HG03196 (cell line): ENCODE measurements around the gene CTBP2.
"Not testable (repeated sequence)": the region's sequence is repeated elsewhere in the genome, so short reads cannot be mapped to it uniquely, and the experiment has no call there.

ENCODE experiments used
- ATAC-seq: cut with Tn5 transposase; IDR thresholded peaks from one replicate; pipeline ENCODE4 v1.9.1; 2021; ENCODE audit not compliant: unreplicated experiment

The CTBP2 gene

DNA sequence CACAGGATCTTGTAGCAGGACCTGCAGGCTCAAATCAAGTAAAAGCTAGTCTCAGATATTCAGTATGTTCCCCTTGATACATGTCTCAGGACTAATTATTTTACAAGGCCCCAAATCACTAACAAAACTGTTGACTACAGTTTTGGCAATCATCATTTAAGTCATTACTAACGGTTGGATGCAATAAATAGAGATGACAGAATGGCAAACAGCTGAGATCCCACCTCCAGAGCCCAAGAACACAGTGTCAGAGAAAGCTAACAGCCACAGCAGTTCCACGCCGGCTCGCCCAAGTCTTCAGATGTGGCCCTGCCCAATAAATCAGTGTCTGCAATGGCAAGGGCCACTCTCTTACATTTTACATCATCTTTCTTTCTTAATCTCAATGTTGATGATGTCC is 87.6 kb downstream of the CTBP2 start:
- ATAC-seq = no peak

DNA sequence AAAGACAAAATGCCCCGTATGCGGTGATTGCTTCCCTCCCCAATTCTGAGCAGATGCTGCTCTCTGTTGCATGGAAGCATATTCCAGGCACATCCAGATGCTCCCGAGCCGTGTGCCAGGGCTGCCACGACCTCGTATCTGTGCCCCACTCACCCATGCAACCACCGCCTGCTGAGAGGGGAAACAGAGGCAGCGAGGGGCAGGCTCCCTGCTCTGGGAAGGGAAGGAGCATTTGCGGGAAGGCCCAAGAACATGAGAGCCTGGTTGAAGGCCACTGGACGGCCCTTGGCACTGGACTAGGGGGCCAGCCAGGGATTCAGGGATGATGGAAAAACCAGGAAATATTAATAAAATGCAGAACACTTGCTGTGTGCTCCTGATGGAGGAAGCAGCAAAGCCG is 89.4 kb downstream of the CTBP2 start:
- no peak for ATAC-seq

DNA sequence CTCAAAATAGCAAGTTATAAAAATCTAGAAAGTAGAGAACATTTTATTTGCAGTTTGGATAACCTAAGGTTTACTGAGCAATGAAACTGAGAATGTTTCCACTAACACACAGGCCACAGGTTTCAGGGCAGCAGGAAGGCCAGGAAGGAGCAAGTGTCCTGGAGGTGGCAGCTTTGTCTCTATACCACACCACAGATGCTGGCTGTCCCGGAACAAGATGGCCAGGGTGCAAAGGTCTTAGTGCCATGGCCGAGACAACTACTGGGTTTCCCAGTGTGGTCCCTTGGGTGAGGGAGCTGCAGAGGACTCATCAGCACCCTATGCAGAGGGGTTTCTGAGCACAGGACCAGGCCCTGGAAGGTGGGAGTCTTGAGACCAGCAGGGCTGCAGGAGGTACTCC is 92.0 kb downstream of the CTBP2 start:
- ATAC-seq = no peak

DNA sequence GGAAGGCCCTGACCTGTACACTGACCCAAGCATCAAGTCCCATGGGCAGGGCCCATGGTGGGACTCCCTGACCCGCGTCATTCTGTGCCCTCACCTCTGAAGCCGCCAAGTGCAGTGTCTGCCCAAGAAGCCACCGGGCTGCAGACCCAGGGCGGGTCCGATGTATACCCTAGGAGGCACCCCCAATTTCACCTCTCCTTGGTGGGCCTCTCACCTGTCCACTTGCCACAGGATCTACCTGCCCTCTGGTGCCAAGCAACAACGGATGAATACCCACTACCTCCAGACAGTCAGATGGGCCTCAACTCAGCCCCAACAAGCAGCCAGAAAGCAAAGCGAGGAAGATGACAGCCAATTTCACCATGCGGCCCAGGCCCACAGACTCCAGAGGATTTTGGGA is 92.6 kb downstream of the CTBP2 start:
- ATAC-seq = no peak

DNA sequence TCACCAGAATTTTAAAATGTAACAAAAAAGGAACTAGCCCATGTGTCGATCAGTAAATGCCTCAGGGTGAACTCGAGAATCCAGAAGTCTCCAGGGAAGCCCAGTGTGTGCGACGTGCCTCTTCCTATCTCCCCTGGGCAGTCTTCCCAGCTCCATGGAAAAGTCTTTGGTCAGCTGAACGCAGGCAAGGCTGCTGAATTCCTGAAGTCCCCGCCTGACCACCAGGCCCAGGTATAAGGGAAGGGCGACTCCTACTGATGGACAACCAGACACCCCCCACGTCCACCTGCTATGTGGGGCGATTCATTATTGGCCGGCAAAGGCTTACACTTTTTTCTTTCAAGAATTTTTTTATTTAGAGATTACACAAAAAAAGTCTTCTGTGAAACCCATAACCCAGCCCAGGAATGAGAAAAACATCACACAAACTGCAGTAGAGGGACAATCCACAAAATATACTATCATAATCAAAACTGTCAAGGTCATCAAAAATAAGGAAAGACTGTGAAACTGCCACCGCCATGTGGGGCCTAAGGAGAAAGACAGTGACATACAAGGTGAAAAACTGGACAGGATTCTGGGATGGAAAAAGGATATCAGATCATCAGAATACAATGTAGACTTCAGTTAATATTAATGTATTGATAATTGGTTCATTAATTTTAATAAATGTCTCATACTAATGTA is 93.5 kb downstream of the CTBP2 start:
- no peak for ATAC-seq

DNA sequence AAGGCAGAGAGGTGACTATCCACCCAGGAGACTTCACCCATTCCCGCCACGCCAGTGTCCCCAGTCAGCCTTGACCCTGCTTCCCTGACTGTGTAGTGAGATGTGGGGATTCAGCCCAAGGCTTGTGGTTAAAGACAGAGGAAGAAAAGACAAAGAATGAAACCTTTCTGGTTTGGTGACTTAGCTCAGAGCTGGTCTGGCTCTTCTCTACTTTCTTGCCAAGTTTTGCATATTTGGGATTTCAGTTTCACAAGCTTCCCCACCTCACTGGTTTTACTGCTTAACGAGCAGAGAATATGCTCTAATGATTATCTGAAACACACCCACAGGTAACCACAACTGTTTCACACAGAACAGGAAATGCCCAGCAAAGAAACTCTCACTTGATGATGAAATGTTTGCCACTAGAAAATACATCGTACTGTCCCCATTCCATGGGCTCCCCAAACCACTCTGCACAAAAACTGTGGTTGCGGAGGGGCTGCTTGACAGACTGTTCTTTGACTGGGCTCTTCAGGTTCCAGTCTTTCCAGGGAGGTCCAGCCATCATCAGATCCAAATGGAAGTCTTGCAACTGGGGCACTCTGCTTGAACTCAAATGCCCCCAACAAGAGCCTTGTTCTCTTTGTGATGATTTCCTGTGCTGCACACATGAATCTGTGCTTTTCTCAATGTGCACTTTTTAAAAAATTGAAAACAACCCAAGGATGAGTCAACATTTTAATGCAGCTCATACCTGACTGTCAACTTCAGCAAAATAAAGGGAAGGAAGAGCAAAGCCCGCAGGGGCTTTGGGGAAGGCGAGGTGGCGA is 95.5 kb downstream of the CTBP2 start:
- ATAC-seq = peak; percentile 92

DNA sequence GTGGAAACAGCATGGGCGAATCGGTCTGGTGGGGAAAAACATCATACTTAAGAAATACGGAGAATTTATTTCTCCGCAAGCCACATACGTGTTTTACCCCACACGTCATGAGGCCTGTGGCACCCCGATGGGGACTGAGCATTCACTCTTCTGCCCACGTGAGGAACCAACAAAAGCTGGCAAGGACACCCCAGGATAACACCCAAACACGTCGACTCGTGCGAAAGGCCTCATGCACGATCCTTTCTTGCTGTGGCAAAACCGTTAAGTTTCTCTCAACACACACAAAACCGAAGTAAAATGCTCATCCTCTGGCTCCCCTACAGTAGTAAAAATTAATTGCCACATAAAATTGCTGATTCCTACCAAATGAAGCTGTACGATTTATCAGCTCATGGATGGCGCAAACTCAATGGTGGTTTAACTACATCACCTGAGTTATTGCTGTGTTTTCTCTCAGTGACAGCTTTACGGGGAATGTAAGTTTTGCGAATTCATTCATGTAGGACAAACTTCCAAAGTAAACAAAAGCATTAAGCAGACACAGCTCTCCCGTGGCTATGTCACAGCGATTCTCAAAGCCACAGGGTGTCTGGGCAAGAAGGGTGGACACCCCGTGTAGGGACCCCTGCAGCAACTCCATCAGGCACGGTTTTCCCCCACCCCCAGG is 97.0 kb downstream of the CTBP2 start:
- no peak for ATAC-seq

DNA sequence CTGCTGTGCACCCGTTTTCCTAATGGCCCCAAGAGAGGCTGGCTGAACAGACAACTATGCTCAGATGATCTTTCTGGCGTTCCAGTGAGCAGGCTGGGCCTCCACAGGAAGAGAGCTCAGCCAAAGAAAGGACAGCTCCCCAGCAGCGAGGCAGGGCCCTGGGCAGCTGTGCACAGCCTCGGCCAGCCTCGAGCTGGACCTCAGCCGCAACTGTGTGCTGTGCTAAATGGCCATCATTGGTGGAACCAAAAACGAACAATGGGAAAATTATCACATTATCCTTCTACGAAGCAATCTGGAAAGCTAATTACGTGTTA is 97.5 kb downstream of the CTBP2 start:
- no peak for ATAC-seq

DNA sequence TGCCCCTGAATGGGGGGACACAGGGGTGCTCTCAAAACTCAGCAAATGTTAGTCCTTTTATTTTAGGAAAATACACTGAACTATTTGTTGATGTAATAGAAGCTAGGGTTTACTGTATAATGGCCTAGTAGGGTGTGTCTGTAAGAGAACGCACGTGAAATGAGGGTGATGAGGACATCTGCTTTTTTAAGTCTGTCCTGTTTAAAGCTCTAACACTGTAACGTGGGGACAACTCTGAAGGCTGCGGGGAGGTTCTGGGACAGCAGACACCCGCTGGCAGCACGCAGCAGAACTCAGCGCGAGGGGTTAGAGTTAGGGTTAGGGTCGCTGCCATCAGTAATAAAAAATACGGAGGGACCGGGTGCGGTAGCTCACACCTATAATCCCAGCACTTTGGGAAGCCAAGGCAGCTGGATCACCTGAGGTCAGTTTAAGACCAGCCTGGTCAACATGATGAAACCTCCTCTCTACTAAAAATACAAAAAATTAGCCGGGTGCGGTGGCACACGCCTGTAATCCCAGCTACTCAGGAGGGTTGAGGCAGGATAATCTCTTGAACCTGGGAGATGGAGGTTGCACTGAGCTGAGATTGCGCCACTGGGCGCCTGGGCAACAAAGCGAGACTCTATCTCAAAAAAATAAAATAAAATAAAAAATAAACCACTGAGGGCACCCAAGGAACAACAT is 98.0 kb downstream of the CTBP2 start:
- no peak for ATAC-seq

DNA sequence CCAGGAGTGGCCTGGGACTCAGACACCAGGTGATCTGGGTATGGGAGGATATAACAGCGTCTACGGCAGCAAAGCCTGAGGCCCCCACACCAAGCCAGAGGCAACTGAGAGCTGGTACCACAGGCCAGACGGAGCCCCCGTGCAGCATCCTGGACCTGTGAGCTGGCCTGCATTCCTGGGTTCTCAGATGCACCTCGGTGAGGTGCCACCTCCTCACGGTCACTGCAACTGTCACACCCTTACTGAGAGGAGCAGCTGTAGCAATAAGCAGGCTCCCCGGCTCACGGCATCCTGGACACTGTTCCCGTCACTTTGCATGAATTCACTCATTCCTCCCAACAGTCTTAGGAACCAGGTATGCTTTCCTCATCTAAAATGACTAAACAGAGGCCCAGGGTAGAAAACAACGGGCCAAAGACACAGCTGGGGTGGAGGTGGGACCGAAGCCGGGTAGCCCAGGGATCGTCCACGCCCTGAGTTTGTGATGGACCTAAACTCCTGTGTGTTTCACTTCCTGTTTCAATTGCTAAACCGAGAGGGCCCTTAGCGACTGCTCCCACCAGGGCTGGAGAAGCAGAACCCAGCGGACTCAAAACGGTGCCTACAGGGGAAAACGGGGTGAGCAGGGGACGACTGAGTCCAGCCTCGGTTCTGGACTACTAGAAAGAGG is 98.7 kb downstream of the CTBP2 start:
- no peak for ATAC-seq

DNA sequence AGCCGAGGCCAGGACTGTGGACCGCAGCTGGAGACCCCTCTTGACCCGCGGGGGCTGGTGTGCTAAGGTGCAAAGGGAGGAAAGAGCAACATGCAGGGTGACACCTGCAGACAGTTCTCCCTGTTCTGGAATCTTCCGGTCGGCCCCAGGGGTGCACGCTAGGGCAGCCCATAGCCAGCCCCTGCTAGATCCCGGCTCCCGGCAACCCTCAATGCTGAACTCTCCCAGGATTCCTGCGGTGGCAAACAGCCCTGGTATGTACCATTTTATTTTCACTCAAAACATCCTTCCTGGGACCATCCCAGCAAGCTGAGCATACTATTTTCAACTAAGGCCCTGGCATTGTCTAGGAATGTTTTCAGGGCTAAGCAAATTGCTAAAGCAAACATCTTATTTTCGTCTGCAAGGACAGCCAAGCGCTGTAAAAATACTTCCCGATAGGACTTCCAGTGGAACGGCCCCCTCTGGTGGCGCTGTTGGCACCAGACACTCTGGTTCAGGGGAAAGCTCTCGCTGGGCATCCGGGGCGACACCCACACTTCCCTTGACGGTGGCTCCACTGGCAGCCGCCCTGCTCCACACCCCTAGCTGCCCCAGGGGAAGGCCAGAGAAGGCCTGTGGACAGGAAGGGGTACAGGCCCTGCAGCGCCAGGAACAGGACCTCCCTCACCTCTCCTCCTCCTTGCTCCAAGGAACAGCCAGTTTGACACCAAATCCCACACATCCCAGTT is 99.4 kb downstream of the CTBP2 start:
- no peak for ATAC-seq

DNA sequence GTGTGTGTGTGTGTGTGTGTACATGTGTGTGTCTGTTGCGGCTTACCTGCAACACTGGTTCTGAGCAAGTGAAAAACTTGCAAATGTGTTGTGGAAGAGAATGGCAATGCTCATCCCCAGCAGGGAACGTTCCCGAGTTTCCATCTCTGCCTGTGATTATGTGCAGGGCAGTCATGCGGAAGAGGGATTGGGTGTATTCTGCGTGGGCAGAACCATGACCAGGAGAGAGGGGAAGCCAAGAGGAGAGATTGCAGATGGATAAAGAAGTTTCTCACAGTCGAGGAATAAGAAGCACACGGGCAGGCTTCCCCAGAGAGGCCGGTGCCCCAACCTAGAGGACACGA is 99.9 kb downstream of the CTBP2 start:
- ATAC-seq = no peak

DNA sequence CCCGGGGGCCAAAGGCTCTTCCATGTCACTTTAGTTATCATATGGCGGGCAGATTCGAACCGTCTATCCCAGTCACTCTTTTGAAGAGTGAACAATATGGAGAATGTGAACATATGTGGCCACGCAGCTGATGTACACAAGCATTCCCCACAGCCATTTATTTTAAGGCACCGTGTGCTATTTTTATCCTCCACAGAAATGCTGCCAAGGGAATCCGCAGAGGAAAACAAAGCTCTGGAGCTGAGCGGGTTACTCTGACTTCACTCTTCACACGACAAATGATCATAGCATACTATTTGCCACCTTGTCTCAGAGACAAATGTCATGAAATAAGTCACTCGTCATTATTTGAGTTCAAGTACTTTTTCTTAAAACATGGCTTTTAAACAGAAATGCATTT is 100.3 kb downstream of the CTBP2 start:
- no peak for ATAC-seq

DNA sequence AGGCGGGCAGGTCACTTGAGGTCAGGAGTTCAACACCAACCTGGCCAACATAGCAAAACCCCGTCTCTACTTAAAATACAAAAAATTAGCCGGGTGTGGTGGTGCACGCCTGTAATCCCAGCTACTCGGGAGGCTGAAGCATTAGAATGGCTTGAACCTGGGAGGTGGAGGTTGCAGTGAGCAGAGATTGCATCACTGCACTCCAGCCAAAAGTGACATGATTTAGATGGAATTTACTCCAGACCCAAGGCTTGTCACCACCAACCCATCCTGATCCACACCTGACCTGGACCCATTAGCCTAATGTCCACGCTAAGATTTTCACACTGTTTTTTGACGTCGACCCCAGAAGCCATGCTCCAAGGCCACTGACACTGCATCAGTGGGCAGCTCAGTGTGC is 101.0 kb downstream of the CTBP2 start:
- not testable (repeated sequence) for ATAC-seq

DNA sequence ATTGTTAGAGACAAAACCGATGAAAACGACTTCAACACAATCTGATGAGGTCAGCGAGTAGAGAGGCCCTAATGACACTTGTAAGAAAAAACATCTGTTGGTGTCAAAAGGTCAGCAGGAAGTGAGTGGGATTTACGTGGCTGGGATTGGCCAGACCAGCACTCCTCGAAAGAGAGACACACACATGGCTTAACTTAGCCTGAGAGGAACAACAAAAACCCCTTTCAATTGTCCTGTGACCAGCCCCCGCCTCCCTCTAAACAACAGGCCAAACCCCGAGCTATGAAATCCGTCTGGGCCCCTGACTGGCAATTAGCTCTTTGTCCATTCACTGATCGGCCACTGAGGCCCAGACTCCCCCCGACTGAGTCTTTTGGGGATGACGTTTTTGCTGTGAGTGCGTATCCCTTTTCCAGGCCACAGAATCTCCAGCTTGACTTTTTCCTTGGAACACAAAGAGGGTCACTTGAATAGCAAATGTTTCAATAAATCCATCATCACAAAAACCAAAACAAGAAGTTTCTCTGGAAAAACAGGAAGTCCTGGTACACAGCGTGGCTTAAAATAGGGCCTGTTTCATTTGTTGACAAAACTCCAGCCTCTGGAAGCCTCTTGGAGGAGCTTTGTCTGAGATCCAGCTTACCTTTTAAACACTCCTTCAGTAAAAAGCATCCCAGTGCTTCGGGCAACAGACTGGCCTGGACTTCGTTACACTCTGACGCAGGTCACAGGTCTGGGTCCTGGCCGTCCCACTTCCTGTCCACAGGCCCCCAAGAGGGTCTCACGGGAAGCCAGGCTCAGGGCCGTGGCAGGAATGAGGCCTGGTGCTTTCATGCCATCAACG is 103.0 kb downstream of the CTBP2 start:
- ATAC-seq = no peak

DNA sequence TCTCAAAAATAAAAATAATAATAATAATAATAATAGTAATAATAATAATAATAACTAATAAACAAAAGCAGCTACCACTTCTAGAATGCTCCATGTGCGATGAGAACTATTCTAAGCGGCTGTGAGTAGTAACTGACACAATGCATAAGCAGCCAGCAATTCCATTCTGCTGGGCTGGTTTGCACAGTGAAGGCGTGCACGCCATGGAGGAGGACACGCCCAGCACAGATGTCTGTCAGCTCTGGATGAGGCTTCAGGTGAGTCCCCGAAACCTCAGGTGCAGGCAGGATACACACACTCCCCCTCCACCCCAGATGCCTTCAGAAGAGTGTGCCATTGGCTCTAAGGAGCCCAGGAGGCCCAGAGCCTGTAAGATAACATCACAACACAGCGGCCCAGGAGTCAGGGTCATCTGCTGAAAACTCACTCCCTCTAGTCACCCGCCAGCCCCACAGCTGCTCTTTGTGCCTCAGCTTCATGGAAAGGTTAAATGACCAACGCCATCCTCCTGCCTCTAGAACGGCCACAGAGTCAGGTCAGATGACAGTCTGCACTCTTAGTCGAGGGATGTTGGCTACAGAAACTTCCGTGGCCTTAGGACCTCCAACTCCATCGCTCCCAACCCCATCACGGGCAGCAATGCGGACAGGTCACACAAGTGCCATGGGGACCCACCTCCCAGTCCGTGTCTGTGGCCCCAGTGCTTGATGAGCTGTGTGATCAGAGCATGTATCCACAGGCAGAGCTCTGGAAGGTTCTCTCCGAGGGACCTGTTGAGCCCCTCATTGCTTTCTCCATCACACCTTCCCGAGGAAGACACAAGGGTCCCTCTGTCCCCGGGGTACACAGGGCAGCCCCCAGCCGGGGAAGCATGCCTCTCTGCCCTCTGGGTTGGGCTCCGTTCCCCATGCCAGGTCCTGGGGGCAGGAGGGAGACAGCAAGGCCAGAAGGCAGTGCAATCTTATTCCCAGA is 103.9 kb downstream of the CTBP2 start:
- no peak for ATAC-seq

DNA sequence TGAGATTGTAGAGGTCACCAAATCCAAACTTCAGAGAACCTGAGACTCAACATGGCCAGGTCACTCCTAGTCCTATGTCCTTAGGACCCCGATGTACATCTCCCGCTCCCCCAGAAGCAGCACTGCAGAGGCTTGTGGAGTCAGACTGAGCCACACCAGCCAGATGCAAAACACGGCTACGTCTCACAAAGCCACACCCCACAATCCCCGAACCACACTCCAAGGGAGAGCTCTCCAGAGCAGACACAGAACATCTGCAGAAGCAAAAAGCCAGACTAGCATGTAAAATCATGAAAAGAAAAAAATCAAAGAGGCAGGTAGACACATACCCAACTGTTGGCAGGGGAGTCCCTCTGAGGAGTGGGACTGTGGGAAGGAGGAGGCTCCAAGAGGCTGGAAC is 104.9 kb downstream of the CTBP2 start:
- no peak for ATAC-seq

DNA sequence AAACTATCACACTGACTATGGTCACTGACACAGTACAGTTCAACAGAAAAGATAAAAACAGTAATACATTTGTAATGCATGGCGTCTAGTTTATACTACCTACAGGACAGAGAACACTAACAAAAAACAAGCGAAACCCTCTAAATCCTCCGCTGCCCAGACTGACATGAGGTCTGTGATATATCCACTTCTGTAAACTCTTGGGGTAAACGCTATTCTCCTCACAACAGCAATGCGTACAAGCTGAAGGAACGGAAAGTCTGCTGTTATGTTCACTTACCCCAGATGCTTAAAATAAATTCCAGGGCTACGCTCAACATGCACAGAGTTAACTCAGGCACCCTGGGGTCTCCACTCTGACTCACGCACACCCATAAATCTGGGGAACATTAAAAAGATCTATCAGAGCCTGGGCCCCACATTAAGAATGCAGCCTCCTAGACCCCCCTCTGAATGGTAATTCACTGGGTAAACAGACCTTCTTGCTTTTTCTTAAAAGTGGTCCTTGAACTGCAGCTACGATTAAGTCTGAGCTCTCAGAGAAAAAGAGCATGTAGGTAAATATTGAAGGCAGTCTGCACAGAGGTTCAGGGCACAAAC is 105.6 kb downstream of the CTBP2 start:
- ATAC-seq = no peak
